H1 (cell line): ENCODE results near the gene SNAP25.

Source experiments
- ASH2L ChIP-seq: fragments of 200-600, 300-600 bp; sonication (generic); IDR thresholded peaks from one replicate; pipeline ENCODE4 v1.7.1; 2017; ENCODE audit warnings: low read length
- BACH1 ChIP-seq: IDR thresholded peaks from 2 replicates; pipeline ENCODE4 v1.6.1; 2012; ENCODE audit warnings: low read length, improper control_type of control experiment
- CBX5 ChIP-seq: fragments of 300-800, 300-1000 bp; sonication (generic); IDR thresholded peaks from 2 replicates; pipeline ENCODE4 v1.7.1; 2016; ENCODE audit warnings: antibody characterized with exemption, low read length, low read depth
- CTCF ChIP-seq, 3 experiments: IDR thresholded peaks; 1 replicate in 2 of 3; 2 replicates in 1 of 3; pipeline versions ENCODE4 v1.5.1 to v1.6.1; 2011; ENCODE audit warnings: low read length in 3 of 3, mild to moderate bottlenecking in 3 of 3, inconsistent platforms in 2 of 3, low read depth in 1 of 3, moderate library complexity in 1 of 3; ENCODE audit not compliant: insufficient read depth in 1 of 3; ENCODE audit errors: control extremely low read depth in 1 of 3
- EZH2 ChIP-seq: fragments of 200-600 bp; sonication (generic); IDR thresholded peaks from 2 replicates; pipeline ENCODE4 v1.7.1; 2012; ENCODE audit warnings: low read depth, mild to moderate bottlenecking, moderate library complexity, low read length, inconsistent platforms; ENCODE audit not compliant: severe bottlenecking
- FOSL1 ChIP-seq: IDR thresholded peaks from 2 replicates; pipeline ENCODE4 v1.6.1; 2011; ENCODE audit warnings: mild to moderate bottlenecking, low read depth, low read length, moderate library complexity; ENCODE audit not compliant: insufficient read depth
- MAX ChIP-seq: IDR thresholded peaks from 2 replicates; pipeline ENCODE4 v1.6.1; 2012; ENCODE audit warnings: inconsistent platforms
- POLR2A ChIP-seq, 2 experiments: IDR thresholded peaks; 1 replicate in 1 of 2; 2 replicates in 1 of 2; pipeline ENCODE4 v1.6.1; 2011; ENCODE audit warnings: low read depth in 2 of 2, low read length in 2 of 2, mild to moderate bottlenecking in 2 of 2; ENCODE audit errors: control extremely low read depth in 1 of 2
- SP4 ChIP-seq: IDR thresholded peaks from 2 replicates; pipeline ENCODE4 v1.6.1; 2012; ENCODE audit warnings: low read length, inconsistent platforms
- TEAD4 ChIP-seq: IDR thresholded peaks from 2 replicates; pipeline ENCODE4 v1.6.1; 2012; ENCODE audit warnings: low read depth, low read length, inconsistent platforms, mixed read lengths
- USF2 ChIP-seq: IDR thresholded peaks from 2 replicates; pipeline ENCODE4 v1.6.1; 2011; ENCODE audit warnings: low read length, improper control_type of control experiment
- YY1 ChIP-seq: IDR thresholded peaks from 2 replicates; pipeline ENCODE4 v1.6.1; 2011; ENCODE audit warnings: low read depth, mild to moderate bottlenecking, low read length
- TF ChIP-seq, protein P1 (sequence below): IDR thresholded peaks from 2 replicates; pipeline ENCODE4 v1.6.1; 2011; ENCODE audit warnings: low read depth, mild to moderate bottlenecking, low read length; ENCODE audit not compliant: insufficient read depth
- TF ChIP-seq, protein P2 (sequence below): IDR thresholded peaks from 2 replicates; pipeline ENCODE4 v1.6.1; 2012; ENCODE audit warnings: low read length, inconsistent platforms

DNA sequence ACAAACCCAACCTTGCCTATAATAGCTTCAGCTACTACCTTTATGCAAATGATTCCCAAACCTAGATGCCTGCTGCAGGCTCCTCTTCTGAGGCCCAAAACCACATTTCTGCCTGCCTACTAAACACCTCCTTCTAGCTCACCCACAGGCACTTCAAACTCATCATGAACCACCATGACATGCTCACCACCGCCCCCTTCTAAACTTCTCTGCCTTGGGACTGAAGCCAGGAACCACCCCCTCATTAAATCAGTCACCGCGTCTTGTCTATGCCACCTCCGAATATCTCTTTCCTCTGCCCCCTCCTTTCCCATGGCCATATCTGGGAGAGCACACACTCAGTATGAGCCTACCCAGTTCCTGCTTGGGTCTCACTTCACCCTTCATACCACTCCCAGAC, 101.2 kb downstream of the SNAP25 start:
- TF ChIP-seq CTCF (IDR thresholded peaks at IDR 0.05; ENCODE audit: control extremely low read depth in 1 of 3, insufficient read depth in 1 of 3, low read depth in 1 of 3, low read length in 3 of 3) (no peak), ASH2L (no peak), POLR2A (IDR thresholded peaks at IDR 0.05; ENCODE audit: control extremely low read depth in 1 of 2, low read depth in 2 of 2, low read length in 2 of 2) (no peak), CBX5 (no peak), TEAD4 (no peak), USF2 (no peak), BACH1 (no peak), EZH2 (no peak), YY1 (no peak), SP4 (no peak), MAX (no peak), FOSL1 (no peak)
- TF ChIP-seq, protein P1, sequence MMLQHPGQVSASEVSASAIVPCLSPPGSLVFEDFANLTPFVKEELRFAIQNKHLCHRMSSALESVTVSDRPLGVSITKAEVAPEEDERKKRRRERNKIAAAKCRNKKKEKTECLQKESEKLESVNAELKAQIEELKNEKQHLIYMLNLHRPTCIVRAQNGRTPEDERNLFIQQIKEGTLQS, result no peak
- TF ChIP-seq, protein P2, sequence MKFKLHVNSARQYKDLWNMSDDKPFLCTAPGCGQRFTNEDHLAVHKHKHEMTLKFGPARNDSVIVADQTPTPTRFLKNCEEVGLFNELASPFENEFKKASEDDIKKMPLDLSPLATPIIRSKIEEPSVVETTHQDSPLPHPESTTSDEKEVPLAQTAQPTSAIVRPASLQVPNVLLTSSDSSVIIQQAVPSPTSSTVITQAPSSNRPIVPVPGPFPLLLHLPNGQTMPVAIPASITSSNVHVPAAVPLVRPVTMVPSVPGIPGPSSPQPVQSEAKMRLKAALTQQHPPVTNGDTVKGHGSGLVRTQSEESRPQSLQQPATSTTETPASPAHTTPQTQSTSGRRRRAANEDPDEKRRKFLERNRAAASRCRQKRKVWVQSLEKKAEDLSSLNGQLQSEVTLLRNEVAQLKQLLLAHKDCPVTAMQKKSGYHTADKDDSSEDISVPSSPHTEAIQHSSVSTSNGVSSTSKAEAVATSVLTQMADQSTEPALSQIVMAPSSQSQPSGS, result no peak
